Natural killer cell (primary cell): ENCODE measurements around the gene SLX9. TPM values are rescaled to one million over a fixed set of nuclear protein-coding genes. Genes with fewer than 3 reads are reported as not detected.

Experiments used
- ATAC-seq, 3 donors: fragments of 150-1000 bp in 2 of 3; fragments of 200-7000 bp in 1 of 3; cut with Tn5 transposase; 1 replicate in 1 of 3; 2 replicates in 2 of 3; pipeline ENCODE4 v1.10.0; 2021; ENCODE audit warnings: mild to moderate bottlenecking in 2 of 3, moderate library complexity in 2 of 3
- DNase-seq, 2 donors: peaks; one replicate each; pipeline versions ENCODE4 v3.0.0 to v3.0.0-alpha.2; 2013 to 2021; ENCODE audit warnings: mixed read lengths in 1 of 2
- H3K27ac ChIP-seq: one replicate; pipeline ENCODE4 v1.5.1; 2013; ENCODE audit warnings: mild to moderate bottlenecking, low read length
- H3K27me3 ChIP-seq: one replicate; pipeline ENCODE4 v1.6.1; 2013; ENCODE audit warnings: low read length; ENCODE audit not compliant: control insufficient read depth, insufficient read depth
- H3K36me3 ChIP-seq: one replicate; pipeline ENCODE4 v1.6.1; 2013; ENCODE audit warnings: low read length; ENCODE audit not compliant: control insufficient read depth, insufficient read depth
- H3K4me1 ChIP-seq: one replicate; pipeline ENCODE4 v1.6.1; 2013; ENCODE audit warnings: low read length; ENCODE audit not compliant: control insufficient read depth, insufficient read depth
- H3K4me3 ChIP-seq: one replicate; pipeline ENCODE4 v1.5.1; 2013; ENCODE audit warnings: low read length
- H3K9me3 ChIP-seq: one replicate; pipeline ENCODE4 v1.6.1; 2013; ENCODE audit warnings: low read length; ENCODE audit not compliant: control insufficient read depth, insufficient read depth
- H3K27ac Mint-ChIP-seq, 2 donors: one replicate each; pipeline ENCODE4 v1.8.0; 2022; ENCODE audit warnings: mild to moderate bottlenecking in 2 of 2, mixed read lengths in 2 of 2, moderate library complexity in 1 of 2
- H3K27me3 Mint-ChIP-seq, 2 donors: one replicate each; pipeline ENCODE4 v1.8.0; 2022; ENCODE audit warnings: low read depth in 2 of 2, mixed read lengths in 2 of 2
- H3K36me3 Mint-ChIP-seq: one replicate; pipeline ENCODE4 v1.8.0; 2022; ENCODE audit warnings: mixed read lengths
- H3K4me1 Mint-ChIP-seq, 2 donors: one replicate each; pipeline ENCODE4 v1.8.0; 2022; ENCODE audit warnings: mixed read lengths in 2 of 2
- H3K4me3 Mint-ChIP-seq: one replicate; pipeline ENCODE4 v1.8.0; 2022; ENCODE audit warnings: mild to moderate bottlenecking, moderate library complexity, mixed read lengths
- H3K9me3 Mint-ChIP-seq, 2 donors: one replicate each; pipeline ENCODE4 v1.8.0; 2022; ENCODE audit warnings: mixed read lengths in 2 of 2
- CTCF ChIP-seq: fragments of 200-600 bp; IDR thresholded peaks from one replicate; pipeline ENCODE4 v1.8.0; 2022; ENCODE audit warnings: antibody characterized with exemption
- WGBS: methylation state at CpG from one replicate; pipeline ENCODE4 v1.1.7; 2013; ENCODE audit warnings: missing lambda C conversion rate; ENCODE audit not compliant: insufficient coverage; 5-methylcytosine and 5-hydroxymethylcytosine counted together
- intact Hi-C: fragments of 100-400 bp; cut with micrococcal nuclease; formaldehyde crosslinking; loops from one replicate; pipeline ENCODE4 v1.14.2; 2022
- total RNA-seq, 4 donors: library from RNA; stranded (reverse); fragments of 120-200 nt in 1 of 4; gene quantifications; one replicate each; pipeline versions ENCODE4 v1.2.3 to v1.2.4, GENCODE V29; 2013 to 2022

The SLX9 gene
- total RNA-seq, 3 donors from 2014 or later (not counting 1 experiment from before 2014, with no cell fraction given), result 12.8 to 22.9 (median 20.0) TPM

GRCh38 chr21:44959376-44960091, 19.7 kb downstream of the SLX9 start:
- WGBS, result 96% methylated on average over 26 of the region's 26 CpGs
- Histone ChIP-seq H3K4me3 (no peak overlapping the region), H3K36me3 (peaks cover 22% of the 10 kb centered on the region), H3K27me3 (no peaks in the 10 kb centered on the region), H3K4me1 (peaks cover 5% of the 10 kb centered on the region), H3K27ac (no peak overlapping the region), H3K9me3 (no peaks in the 10 kb centered on the region)
- intact Hi-C loops, result no loop called here
- no peaks in the 10 kb centered on the region for H3K27me3 Mint-ChIP-seq
- no peaks in the 10 kb centered on the region for H3K36me3 Mint-ChIP-seq
- H3K9me3 Mint-ChIP-seq, result no peaks in the 10 kb centered on the region
- peaks cover 7 to 25% of the 10 kb centered on the region in 2 donors for H3K4me1 Mint-ChIP-seq
- ATAC-seq, result no peak
- no peak for DNase-seq
- H3K27ac Mint-ChIP-seq, result no peak overlapping the region
- H3K4me3 Mint-ChIP-seq, result no peak overlapping the region
- no peak for TF ChIP-seq CTCF

- DNase-seq (no peak), ATAC-seq (no peak)
- no peak overlapping the region for H3K4me3 ChIP-seq
- no peaks in the 10 kb centered on the region for H3K9me3 ChIP-seq
- intact Hi-C loops, result no loop called here
- peaks cover 13% of the 10 kb centered on the region for H3K4me1 ChIP-seq
- no peak overlapping the region for H3K27ac ChIP-seq
- Mint-ChIP-seq H3K27me3 (no peaks in the 10 kb centered on the region), H3K4me3 (no peak overlapping the region), H3K4me1 (peaks cover 15 to 31% of the 10 kb centered on the region in 2 donors), H3K9me3 (no peaks in the 10 kb centered on the region), H3K36me3 (no peaks in the 10 kb centered on the region), H3K27ac (no peak overlapping the region)
- WGBS, result 95% methylated on average over 23 of the region's 23 CpGs
- peaks cover 22% of the 10 kb centered on the region for H3K36me3 ChIP-seq
- no peaks in the 10 kb centered on the region for H3K27me3 ChIP-seq
- TF ChIP-seq CTCF, result no peak
These were observed 20.6 kb downstream of the SLX9 start for GRCh38 chr21:44960141-44961092.

GRCh38 chr21:44962403-44962966, 22.7 kb downstream of the SLX9 start:
- Histone ChIP-seq H3K27me3 (no peaks in the 10 kb centered on the region), H3K9me3 (no peaks in the 10 kb centered on the region), H3K4me1 (peaks cover 34% of the 10 kb centered on the region), H3K36me3 (peaks cover 13% of the 10 kb centered on the region), H3K27ac (no peak overlapping the region), H3K4me3 (no peak overlapping the region)
- Mint-ChIP-seq H3K4me1 (peaks cover 26 to 42% of the 10 kb centered on the region in 2 donors), H3K27me3 (no peaks in the 10 kb centered on the region), H3K4me3 (no peak overlapping the region), H3K9me3 (no peaks in the 10 kb centered on the region), H3K36me3 (no peaks in the 10 kb centered on the region), H3K27ac (no peak overlapping the region)
- ATAC-seq (no peak), DNase-seq (no peak)
- intact Hi-C loops, result no loop called here
- 99% methylated on average over 9 of the region's 9 CpGs for WGBS
- TF ChIP-seq CTCF, result no peak
